NT2/D1 (cell line): ENCODE data around the gene AGAP1.

ENCODE experiments used
- DNase-seq: peaks from one replicate; pipeline ENCODE4 v3.0.0-alpha.2; 2011; ENCODE audit warnings: low read depth, low spot score
- H3K27me3 ChIP-seq: 2 replicates; pipeline ENCODE4 v1.6.0; 2011; ENCODE audit warnings: mild to moderate bottlenecking; ENCODE audit not compliant: insufficient read length, insufficient read depth
- H3K36me3 ChIP-seq: 2 replicates; pipeline ENCODE4 v1.6.1; 2011; ENCODE audit warnings: mild to moderate bottlenecking, low read length, mixed read lengths; ENCODE audit not compliant: insufficient read depth, insufficient read length
- H3K4me1 ChIP-seq: 2 replicates; pipeline ENCODE4 v1.5.1; 2011; ENCODE audit not compliant: insufficient read depth, insufficient read length
- H3K4me3 ChIP-seq: 2 replicates; pipeline ENCODE4 v1.5.1; 2011; ENCODE audit warnings: low read depth; ENCODE audit not compliant: insufficient read length
- H3K9ac ChIP-seq: 2 replicates; pipeline ENCODE4 v1.6.0; 2011; ENCODE audit warnings: low read depth; ENCODE audit not compliant: insufficient read length
- H3K9me3 ChIP-seq: 2 replicates; pipeline ENCODE4 v1.5.1; 2011; ENCODE audit warnings: mild to moderate bottlenecking, low read length; ENCODE audit not compliant: insufficient read depth
- SUZ12 ChIP-seq: IDR thresholded peaks from 2 replicates; pipeline ENCODE4 v1.6.1; 2011; ENCODE audit not compliant: insufficient read length, insufficient read depth; ENCODE audit errors: extremely low read depth
- YY1 ChIP-seq: IDR thresholded peaks from 2 replicates; pipeline ENCODE4 v1.6.1; 2011; ENCODE audit not compliant: insufficient read length, insufficient read depth
- ZNF274 ChIP-seq: IDR thresholded peaks from 2 replicates; pipeline ENCODE4 v1.6.1; 2011; ENCODE audit warnings: mild to moderate bottlenecking, low read depth, low read length

Gene AGAP1

DNA sequence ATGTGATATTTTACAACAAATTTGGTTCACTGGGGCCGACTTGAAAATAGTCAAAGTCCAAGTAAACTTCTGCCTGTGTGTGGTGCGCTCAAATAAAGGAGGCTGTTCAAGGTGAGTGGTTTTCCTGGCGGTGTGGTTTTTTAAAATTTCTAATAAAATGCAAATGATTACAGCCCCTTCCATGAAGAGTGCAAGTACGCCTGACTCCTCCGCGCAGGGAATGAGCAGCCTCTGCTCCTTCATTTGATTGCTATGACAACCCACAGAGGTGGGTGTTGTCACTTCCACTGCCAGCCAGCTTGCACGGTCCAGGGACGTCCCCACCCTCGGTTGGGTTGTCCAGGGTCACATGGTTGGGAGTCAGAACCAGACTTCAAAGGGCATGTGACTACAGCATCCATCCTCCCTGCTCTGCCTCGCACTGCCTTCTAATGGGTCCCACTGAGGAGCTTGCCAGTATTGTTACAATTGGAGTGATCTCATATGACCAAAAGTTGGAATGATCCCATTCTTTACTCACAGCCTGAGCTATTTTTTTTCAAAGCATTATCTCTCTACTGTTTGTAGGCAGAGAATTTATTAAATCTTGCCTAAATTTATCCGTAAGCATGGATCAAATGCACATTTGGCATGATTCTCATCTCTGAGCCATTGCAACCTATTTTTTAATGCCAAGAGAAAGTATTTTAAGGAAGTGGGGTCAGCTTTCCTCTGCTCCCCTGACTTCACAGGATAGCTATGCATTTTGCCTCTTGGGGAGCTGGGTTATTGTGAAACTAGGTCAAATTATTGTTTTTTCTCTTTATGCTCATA is 121.3 kb downstream of the AGAP1 start:
- H3K4me1 ChIP-seq, result peaks cover 5% of the 10 kb centered on the region
- H3K4me3 ChIP-seq, result no peak overlapping the region
- no peaks in the 10 kb centered on the region for H3K9me3 ChIP-seq
- H3K27me3 ChIP-seq, result no peaks in the 10 kb centered on the region
- TF ChIP-seq SUZ12 (no peak), YY1 (no peak), ZNF274 (no peak)
- H3K36me3 ChIP-seq, result no peaks in the 10 kb centered on the region
- H3K9ac ChIP-seq, result no peak overlapping the region
- DNase-seq, result no peak

DNA sequence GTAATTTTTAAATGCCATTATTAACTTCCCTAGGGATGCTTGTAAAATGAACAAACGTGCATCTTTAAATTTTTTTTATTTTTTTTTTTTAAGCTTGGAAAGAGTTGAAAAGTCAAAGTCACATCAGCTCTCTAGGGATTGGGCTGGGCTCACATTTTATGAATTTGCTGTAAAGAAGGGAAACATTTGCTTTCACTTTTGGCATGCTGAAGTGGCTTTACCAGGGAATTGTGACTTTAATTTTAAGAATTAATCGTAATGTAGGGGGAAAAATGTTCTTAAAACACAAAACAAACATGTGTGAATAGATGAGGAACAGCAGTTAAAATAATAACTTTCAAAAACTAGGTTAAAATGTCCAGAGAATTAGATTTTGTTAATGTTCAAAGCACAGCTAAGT is 123.0 kb downstream of the AGAP1 start:
- H3K36me3 ChIP-seq, result no peaks in the 10 kb centered on the region
- TF ChIP-seq ZNF274 (no peak), SUZ12 (no peak), YY1 (no peak)
- no peaks in the 10 kb centered on the region for H3K9me3 ChIP-seq
- H3K4me3 ChIP-seq, result no peak overlapping the region
- no peaks in the 10 kb centered on the region for H3K27me3 ChIP-seq
- no peak overlapping the region for H3K9ac ChIP-seq
- H3K4me1 ChIP-seq, result peaks cover 4% of the 10 kb centered on the region
- DNase-seq, result no peak

DNA sequence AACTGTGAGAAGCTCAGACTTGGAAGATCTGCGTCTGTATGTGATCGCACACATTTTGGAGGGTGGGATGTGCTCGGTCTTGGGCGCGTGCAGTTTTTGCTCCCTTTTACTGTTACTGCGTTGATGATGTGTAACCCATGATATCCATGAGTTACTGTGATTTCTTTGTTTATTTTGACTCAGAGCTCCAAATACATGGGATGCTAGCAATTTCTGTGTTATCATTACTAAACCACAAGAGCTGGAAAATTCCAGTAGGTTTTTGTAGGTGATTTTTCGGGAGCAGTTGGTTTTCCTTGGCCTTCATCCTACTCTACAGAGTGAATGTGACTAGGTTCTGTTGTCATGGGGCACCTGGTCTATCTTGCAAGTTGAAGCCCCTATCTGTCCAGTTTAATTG is 124.2 kb downstream of the AGAP1 start:
- Histone ChIP-seq H3K9me3 (no peaks in the 10 kb centered on the region), H3K27me3 (no peaks in the 10 kb centered on the region), H3K4me3 (no peak overlapping the region), H3K4me1 (peaks cover 4% of the 10 kb centered on the region), H3K36me3 (no peaks in the 10 kb centered on the region), H3K9ac (no peak overlapping the region)
- TF ChIP-seq YY1 (no peak), ZNF274 (no peak), SUZ12 (no peak)
- no peak for DNase-seq

DNA sequence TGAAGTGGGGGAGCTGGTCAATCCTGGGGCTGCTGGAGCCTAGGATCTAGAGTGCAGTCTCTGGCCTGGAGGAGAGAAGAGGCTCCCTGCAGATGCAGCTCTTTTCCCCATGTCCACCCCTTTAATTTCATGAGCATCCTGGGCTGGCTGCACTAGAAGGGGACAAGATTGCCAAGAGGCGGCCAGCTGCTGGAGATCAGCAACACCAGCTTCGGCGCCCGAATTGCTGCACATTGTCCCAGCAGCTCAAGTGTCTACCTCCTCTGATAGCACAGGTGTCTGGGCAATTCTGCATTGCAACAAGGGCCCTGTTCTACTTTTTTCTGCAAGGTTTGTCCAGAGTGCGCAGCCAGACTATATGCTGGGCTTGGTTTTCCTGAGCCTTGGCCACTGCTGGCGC is 125.7 kb downstream of the AGAP1 start:
- DNase-seq, result no peak
- H3K4me1 ChIP-seq, result peaks cover 8% of the 10 kb centered on the region
- no peaks in the 10 kb centered on the region for H3K27me3 ChIP-seq
- H3K9ac ChIP-seq, result no peak overlapping the region
- no peak overlapping the region for H3K4me3 ChIP-seq
- no peaks in the 10 kb centered on the region for H3K36me3 ChIP-seq
- no peak for TF ChIP-seq ZNF274
- no peak for TF ChIP-seq SUZ12
- no peak for TF ChIP-seq YY1
- H3K9me3 ChIP-seq, result no peaks in the 10 kb centered on the region

DNA sequence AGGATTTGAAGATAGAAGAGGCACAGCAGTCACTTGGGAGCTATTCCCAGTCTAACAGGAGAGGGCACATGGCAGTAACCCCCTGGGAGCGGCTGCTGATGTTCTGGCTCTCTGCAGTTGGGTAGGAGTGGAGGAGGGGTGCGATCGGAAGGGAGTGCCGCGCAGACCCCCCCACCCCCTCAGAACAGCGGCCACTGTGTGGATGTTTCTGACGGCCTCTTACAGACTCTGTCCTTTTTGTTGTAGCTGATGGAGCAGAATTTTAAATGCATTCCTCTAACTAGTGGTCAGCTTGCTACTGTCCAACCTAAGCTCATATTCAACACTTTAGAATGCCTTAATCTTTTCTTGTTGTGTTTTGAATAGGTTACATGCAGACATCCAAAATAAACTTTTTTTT is 127.9 kb downstream of the AGAP1 start:
- Histone ChIP-seq H3K4me3 (no peak overlapping the region), H3K9me3 (peaks cover 5% of the 10 kb centered on the region; the same call in 1 of the 2 replicates), H3K9ac (no peak overlapping the region), H3K4me1 (peaks cover 8% of the 10 kb centered on the region), H3K27me3 (no peaks in the 10 kb centered on the region), H3K36me3 (no peaks in the 10 kb centered on the region)
- TF ChIP-seq YY1, result no peak
- TF ChIP-seq ZNF274, result no peak
- no peak for TF ChIP-seq SUZ12
- DNase-seq, result no peak

DNA sequence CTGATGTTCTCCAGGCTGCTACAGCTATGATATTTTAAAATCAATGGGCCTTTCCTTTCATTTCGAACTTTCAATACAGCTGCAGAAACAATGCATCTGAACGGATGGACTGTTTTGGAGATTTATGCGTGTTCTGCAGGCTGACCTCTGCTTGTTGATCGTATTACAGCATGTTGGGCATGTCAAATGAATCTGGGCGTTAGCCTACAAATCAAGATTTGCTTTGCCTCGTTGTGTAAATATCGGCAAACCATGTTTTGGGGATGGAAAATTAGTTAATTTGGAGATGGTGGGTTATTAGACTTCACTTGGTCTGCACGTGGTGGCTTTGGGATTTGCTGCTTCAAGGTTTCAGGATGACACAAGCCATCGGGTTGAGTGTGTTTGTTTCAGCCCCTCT is 129.3 kb downstream of the AGAP1 start:
- Histone ChIP-seq H3K27me3 (no peaks in the 10 kb centered on the region), H3K4me3 (no peak overlapping the region), H3K36me3 (no peaks in the 10 kb centered on the region), H3K4me1 (peaks cover 8% of the 10 kb centered on the region), H3K9me3 (peaks cover 5% of the 10 kb centered on the region; the same call in 1 of the 2 replicates), H3K9ac (no peak overlapping the region)
- DNase-seq, result no peak
- TF ChIP-seq ZNF274 (no peak), SUZ12 (no peak), YY1 (no peak)

DNA sequence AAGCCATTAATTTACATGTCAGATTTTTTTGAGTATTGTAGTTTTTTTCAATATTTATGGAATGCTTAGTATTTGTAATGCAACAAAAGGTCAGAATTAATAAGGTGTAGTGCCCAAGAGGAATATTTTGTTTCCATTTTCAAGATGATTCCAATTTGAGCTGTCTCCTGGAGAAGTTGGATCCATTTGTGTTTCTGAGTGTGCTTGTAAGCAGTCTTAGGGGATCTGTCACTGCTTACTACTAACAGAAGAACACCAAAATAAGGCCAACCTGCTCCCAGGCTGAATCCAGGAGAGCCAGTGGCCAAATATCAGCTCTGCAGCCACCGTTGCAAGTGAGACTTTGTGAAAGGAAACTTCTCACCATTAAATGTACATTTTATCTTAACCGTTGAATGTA is 129.9 kb downstream of the AGAP1 start:
- Histone ChIP-seq H3K4me1 (peaks cover 8% of the 10 kb centered on the region), H3K36me3 (no peaks in the 10 kb centered on the region), H3K4me3 (no peak overlapping the region), H3K27me3 (no peaks in the 10 kb centered on the region), H3K9me3 (peaks cover 5% of the 10 kb centered on the region; the same call in 1 of the 2 replicates), H3K9ac (no peak overlapping the region)
- TF ChIP-seq ZNF274 (no peak), SUZ12 (no peak), YY1 (no peak)
- no peak for DNase-seq
